Activated effector memory CD4-positive, alpha-beta T cell treated with anti-CD3 and anti-CD28 coated beads, Interleukin-2, amount 50 U/mL, for 16 hours (primary cell): ENCODE results near the gene BIRC2.
A peak's percentile ranks its signal among the peaks of the same experiment; 100 is the strongest.

Experiments used
- DNase-seq: peaks from one replicate; pipeline ENCODE4 v3.0.0-alpha.2; 2020

Gene BIRC2

DNA sequence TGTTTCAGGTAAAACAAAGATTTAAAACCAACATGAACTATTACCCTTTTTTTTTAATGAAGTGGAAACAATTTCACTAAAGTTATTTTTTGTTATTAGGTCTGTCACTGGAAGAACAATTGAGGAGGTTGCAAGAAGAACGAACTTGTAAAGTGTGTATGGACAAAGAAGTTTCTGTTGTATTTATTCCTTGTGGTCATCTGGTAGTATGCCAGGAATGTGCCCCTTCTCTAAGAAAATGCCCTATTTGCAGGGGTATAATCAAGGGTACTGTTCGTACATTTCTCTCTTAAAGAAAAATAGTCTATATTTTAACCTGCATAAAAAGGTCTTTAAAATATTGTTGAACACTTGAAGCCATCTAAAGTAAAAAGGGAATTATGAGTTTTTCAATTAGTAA lies 30.9 kb downstream of the BIRC2 start:
- no peak for DNase-seq

DNA sequence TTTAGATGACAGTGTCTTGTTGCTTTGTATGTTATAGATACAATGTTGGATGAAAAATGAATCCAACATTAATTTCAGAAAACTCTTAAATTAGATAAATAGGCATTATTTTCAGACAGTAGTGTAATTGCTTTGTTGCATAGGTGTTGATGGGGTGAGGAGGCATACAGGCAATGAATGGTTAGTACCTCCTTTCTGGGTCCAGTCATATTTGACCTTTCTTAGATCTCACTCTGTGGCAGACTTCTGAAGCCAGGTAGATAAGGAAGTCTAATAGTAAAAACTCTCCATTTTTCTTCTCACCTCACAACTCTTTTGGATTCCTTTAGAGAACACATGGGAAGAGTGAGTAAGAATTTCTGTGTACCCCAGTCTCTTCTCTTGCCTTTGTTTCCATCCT lies 31.8 kb downstream of the BIRC2 start:
- no peak for DNase-seq

GRCh38 chr11:102382384-102382783 lies 35.4 kb downstream of the BIRC2 start:
- no peak for DNase-seq

GRCh38 chr11:102383839-102384238 lies 36.8 kb downstream of the BIRC2 start:
- DNase-seq, result no peak

DNA sequence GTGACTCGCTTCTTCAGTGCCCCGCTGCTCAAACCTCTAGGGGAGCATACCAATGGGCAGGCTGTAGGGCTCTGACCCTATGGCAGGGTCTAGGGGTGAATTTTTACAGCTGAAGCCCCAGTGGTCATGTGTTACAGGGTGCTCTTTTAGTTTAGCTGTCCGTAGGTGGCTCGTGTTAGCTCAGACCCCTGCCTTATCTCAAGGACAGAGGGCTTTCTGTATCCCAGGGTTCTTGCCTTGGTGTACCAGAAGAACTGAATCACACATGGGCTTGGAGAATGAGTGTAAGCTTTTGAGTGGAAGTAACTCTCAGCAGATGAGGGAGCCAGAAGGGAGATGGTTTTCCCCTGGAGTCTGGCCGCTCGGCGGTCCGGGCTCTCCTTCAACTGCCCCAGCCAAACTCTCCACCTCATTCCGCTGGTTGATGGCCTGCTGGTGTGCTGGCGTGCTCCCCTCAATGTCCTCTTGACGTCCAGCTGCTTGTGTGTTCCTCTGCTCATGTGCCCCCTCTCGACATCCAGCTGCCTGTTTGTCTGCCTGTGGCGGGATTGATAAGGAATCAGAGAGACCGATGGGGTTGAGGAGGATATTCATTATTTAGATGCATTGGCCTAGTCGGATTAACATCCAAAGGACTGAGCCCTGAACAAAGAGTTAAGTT lies 37.5 kb downstream of the BIRC2 start:
- no peak for DNase-seq

DNA sequence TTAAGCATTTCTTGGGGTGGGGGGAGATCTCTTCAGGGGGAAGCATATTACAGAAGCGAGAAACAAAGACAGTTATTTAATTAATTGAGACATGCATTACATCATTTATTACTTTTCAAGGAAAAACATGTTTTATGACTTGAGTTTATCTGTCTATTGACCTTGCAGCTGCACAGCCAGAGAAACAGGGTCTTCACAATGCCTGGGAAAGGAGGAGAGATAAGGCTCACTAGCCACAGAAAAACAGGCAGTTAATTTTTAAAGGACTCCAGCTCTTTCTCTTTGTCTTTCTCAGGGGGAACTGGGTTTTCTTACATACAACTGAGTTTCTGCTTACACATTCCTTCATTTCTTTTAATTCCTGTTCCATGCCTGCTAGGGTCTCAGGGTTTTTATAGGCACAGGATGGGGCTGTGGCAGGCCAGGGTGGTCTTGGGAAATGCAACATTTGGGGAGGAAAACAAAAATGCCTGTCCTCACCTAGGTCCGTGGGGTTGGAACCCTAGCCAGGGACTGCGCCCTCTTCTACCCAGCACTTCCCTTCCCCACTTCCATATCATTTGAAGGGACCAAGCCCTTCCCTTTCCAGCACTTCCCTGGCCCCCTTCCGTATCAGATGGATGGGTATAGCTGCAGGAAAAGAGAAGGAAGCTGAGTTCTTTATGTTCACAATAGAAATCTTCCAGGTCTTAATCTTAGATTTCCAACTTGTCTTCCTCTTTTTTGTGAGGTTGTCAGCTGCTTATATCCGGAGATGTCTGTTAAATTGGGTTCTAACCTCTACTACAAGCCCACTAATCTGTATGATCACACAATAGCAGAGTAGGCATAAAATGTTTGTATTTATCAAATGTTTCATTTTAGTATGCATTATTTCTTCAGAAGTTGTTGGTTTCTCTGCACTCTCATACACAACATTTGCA lies 38.3 kb downstream of the BIRC2 start:
- DNase-seq, result no peak

- DNase-seq, result no peak
Measured at GRCh38 chr11:102386136-102386734, 39.2 kb downstream of the BIRC2 start.

GRCh38 chr11:102387043-102387781 lies 40.2 kb downstream of the BIRC2 start:
- DNase-seq, result no peak

GRCh38 chr11:102389253-102389652 lies 42.2 kb downstream of the BIRC2 start:
- DNase-seq, result no peak

DNA sequence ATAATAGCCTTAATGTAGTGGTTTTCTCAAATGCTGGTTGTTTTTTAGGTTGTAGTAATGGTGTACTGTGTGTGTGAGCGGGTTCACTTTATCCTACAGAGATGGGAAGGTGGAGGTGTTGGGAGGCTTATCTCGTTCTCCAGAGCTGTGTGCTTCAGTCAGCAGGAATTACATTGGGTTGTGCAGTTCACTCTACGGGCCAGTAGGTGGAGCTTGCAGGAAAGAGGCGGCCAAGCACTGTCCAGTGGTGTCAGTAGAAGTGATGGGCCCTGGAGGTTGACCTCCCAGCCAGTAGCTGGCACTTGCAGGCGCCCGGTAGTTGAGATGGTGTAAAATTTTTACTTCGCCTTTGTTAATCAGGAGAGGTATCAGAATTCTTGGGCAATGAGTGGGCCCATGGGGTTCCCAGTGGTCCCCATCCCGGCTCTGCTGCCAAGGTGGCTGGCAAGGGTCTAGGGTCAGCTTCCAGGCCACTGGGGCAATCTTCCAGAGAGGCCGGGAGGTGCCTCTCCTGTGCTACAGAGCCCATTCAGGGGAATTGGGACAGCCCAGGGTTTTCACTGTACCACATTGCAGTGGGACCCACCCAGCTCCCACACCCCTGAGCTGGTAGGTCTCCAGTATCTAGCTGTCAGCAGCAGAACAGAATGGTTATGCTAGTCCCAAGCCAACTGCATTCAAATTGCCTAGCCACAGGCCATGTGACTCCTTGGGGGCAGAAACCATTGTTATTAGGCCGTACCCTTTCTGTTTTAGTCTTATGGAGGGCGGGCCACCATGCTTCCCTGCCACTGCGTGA lies 43.9 kb downstream of the BIRC2 start:
- DNase-seq, result peak; percentile 82

DNA sequence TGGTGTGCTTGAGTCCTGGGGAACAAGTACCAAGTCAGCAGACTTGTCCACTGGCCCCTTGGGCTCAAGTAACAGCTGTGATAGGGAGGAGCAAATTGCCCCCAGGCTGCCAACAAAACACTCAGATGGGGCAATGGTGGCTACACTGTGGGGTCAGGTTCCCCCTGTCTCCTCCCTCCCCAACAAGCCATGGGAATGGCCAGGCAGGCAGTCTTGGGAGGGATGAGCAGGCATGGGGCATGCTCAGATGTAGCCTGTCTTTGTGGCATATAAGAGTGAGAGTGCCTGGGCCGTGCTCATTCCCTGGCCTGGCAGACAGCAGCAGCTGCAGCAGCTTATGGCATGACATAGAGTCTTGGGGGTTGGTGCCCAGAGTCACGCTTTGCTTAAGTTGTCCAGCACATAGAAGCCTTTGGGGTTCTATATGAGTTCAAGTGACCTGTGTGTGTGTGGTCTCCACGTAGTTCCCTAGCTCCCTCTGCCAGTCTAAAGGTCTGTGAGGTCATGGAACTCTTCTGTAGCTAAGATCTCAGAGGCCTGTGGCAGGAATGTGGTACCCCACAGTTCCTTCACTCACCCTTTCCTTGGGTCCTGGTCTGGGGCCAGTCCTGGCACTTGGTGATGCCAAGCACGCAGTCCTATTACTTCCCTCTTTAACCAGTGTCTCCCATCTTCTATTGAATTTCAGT lies 44.7 kb downstream of the BIRC2 start:
- DNase-seq, result no peak

- DNase-seq, result no peak
Measured at GRCh38 chr11:102393272-102393730, 46.3 kb downstream of the BIRC2 start.

- no peak for DNase-seq
Measured at GRCh38 chr11:102395720-102396393, 48.8 kb downstream of the BIRC2 start.

- DNase-seq, result no peak
Measured at GRCh38 chr11:102396708-102397563, 49.9 kb downstream of the BIRC2 start.

DNA sequence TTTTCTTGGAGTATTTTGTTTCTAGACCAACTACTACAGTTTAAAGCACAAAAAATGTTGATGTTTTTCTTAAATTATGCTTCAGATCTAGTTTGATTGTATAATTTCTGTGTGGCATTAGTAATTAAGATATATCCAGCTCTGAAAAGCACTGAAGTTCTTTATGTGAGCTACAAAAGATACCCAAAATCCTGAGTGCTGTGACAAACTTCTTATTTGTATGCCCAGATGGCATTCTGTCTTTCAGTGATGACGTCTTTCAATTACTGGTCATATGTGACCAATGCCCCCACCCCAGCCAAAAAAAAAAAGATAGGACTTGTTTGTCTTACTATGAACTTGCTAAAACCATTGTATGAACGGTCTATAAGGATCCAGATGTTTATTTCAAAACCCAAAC lies 51.3 kb downstream of the BIRC2 start:
- DNase-seq, result no peak

DNA sequence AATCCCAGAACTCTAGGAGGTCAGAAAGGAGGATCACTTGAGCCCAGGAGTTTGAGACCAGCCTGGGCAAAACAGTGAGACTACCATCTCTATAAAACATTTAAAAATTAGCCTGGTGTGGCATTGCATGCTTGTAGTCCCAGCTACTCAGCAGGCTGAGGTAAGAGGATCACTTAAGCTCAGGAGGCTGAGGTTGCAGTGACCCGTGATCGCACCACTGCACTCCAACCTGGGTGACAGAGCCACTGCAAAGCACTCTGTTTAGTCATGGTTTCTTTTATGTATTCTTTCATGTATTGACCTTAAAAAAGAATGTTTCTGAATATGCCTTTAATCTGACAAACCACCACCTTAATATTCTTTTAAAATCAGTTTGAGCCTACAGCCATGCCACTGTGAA lies 52.2 kb downstream of the BIRC2 start:
- DNase-seq, result no peak

GRCh38 chr11:102400603-102401002 lies 53.6 kb downstream of the BIRC2 start:
- no peak for DNase-seq

DNA sequence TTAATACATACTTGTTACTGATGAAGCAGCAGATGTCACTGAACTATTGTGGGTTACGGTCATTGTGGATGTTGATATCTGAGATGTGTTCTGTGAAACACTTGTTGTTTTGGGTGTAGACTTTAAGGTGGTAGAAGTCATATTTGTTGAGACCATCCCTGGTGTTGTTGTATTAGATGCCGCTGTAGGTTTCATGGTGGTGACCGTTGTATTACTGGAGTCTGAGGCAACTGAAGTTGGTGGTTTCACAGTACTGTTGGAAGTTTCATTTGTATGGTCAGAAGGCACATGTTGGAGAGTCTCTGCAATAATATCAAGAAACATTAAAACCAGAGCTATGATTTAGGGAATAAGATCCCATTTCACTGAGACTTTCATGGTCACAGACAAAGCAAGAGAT lies 54.9 kb downstream of the BIRC2 start:
- DNase-seq, result no peak

- DNase-seq, result no peak
Measured at GRCh38 chr11:102402548-102402947, 55.5 kb downstream of the BIRC2 start.

GRCh38 chr11:102405501-102405900 lies 58.5 kb downstream of the BIRC2 start:
- DNase-seq, result no peak
